Measurements from ENCODE around the gene MTOR. TPM values are rescaled to one million over a fixed set of nuclear protein-coding genes. Genes with fewer than 3 reads are reported as not detected.

MTOR gene
- total and polyA plus RNA-seq, 8 donors: 6.3 to 42.4 (median 28.6) TPM

GRCh38 chr1:11138952-11139351, 123.4 kb downstream of the MTOR start:
- Histone ChIP-seq H3K27ac (no peak overlapping the region), H3K4me1 (no peaks in the 10 kb centered on the region), H3K4me3 (no peak overlapping the region), H3K9me3 (no peaks in the 10 kb centered on the region), H3K27me3 (no peaks in the 10 kb centered on the region), H3K36me3 (peaks cover 37 to 96% (median 96%) of the 10 kb centered on the region in 4 donors)
- 91 to 98% (median 94%) methylated on average over 3 of the region's 3 CpGs for WGBS, 5 donors
- intact Hi-C loops (cut with DNase I; ENCODE audit: low total_unique reads): no loop called here
- DNase-seq: no peak
- TF ChIP-seq POLR2AphosphoS5 (IDR thresholded peaks at IDR 0.05): no peak
- TF ChIP-seq CTCF (IDR thresholded peaks at IDR 0.05): no peak
- no peak for TF ChIP-seq POLR2A (IDR thresholded peaks at IDR 0.05)
- no peak for TF ChIP-seq EP300 (IDR thresholded peaks at IDR 0.05)

- no peaks in the 10 kb centered on the region for H3K9me3 ChIP-seq
- H3K4me1 ChIP-seq: no peaks in the 10 kb centered on the region
- no peak for TF ChIP-seq EP300 (IDR thresholded peaks at IDR 0.05)
- TF ChIP-seq CTCF (IDR thresholded peaks at IDR 0.05): no peak
- no peak for TF ChIP-seq POLR2A (IDR thresholded peaks at IDR 0.05)
- TF ChIP-seq POLR2AphosphoS5 (IDR thresholded peaks at IDR 0.05): no peak
- no peak overlapping the region for H3K27ac ChIP-seq
- H3K27me3 ChIP-seq: no peaks in the 10 kb centered on the region
- H3K4me3 ChIP-seq: no peak overlapping the region
- H3K36me3 ChIP-seq: peaks cover 37 to 96% (median 96%) of the 10 kb centered on the region in 4 donors
- intact Hi-C loops (cut with DNase I; ENCODE audit: low total_unique reads): no loop called here
- no peak for DNase-seq
- WGBS, 5 donors: 97 to 100% (median 100%) methylated on average over 1 of the region's 1 CpG
Observed at GRCh38 chr1:11138029-11138428, 124.3 kb downstream of the MTOR start.

GRCh38 chr1:11134898-11135266, 127.5 kb downstream of the MTOR start:
- no peak overlapping the region for H3K27ac ChIP-seq
- WGBS, 5 donors: 75 to 93% (median 87%) methylated on average over 5 of the region's 5 CpGs
- TF ChIP-seq POLR2AphosphoS5 (IDR thresholded peaks at IDR 0.05) (no peak), EP300 (IDR thresholded peaks at IDR 0.05) (no peak), CTCF (IDR thresholded peaks at IDR 0.05) (no peak), POLR2A (IDR thresholded peaks at IDR 0.05) (no peak)
- no peaks in the 10 kb centered on the region for H3K4me1 ChIP-seq
- no peaks in the 10 kb centered on the region for H3K27me3 ChIP-seq
- no peak overlapping the region for H3K4me3 ChIP-seq
- no peaks in the 10 kb centered on the region for H3K9me3 ChIP-seq
- no peak for DNase-seq
- peaks cover 52 to 100% (median 99%) of the 10 kb centered on the region in 4 donors for H3K36me3 ChIP-seq
- intact Hi-C loops (cut with DNase I; ENCODE audit: low total_unique reads): no loop called here

GRCh38 chr1:11134251-11134897, 128.0 kb downstream of the MTOR start:
- WGBS, 5 donors: 58 to 75% (median 64%) methylated on average over 2 to 5 of the region's 5 CpGs
- Histone ChIP-seq H3K36me3 (peaks cover 56 to 100% (median 99%) of the 10 kb centered on the region in 4 donors), H3K4me1 (no peaks in the 10 kb centered on the region), H3K9me3 (no peaks in the 10 kb centered on the region), H3K27ac (no peak overlapping the region), H3K4me3 (no peak overlapping the region), H3K27me3 (no peaks in the 10 kb centered on the region)
- intact Hi-C loops (cut with DNase I; ENCODE audit: low total_unique reads): no loop called here
- no peak for TF ChIP-seq EP300 (IDR thresholded peaks at IDR 0.05)
- TF ChIP-seq POLR2AphosphoS5 (IDR thresholded peaks at IDR 0.05): no peak
- TF ChIP-seq POLR2A (IDR thresholded peaks at IDR 0.05): no peak
- TF ChIP-seq CTCF (IDR thresholded peaks at IDR 0.05): no peak
- DNase-seq: no peak

All from stomach (tissue), 9 donors.